Vagina (tissue), 2 donors: ENCODE measurements around the gene ARHGEF39.

Experiments used
- POLR2AphosphoS5 ChIP-seq, 2 donors: sonication (generic); formaldehyde crosslinking; IDR thresholded peaks; one replicate each; pipeline ENCODE4 v1.9.0; 2017; ENCODE audit warnings: antibody characterized with exemption in 2 of 2, mild to moderate bottlenecking in 2 of 2, low read depth in 1 of 2; ENCODE audit not compliant: insufficient read depth in 1 of 2
- TF ChIP-seq, protein P1 (sequence below), 3 experiments: fragments of 450-650 bp in 2 of 3; fragments of 200-600 bp in 1 of 3; sonication (generic) in 1 of 3; IDR thresholded peaks; one replicate each; pipeline ENCODE4 v1.5.1; 2017 to 2019; ENCODE audit warnings: antibody characterized with exemption in 3 of 3, mild to moderate bottlenecking in 2 of 3, moderate library complexity in 2 of 3

GRCh38 chr9:35628389-35628991, 36.5 kb downstream of the ARHGEF39 start:
- TF ChIP-seq, protein P1, sequence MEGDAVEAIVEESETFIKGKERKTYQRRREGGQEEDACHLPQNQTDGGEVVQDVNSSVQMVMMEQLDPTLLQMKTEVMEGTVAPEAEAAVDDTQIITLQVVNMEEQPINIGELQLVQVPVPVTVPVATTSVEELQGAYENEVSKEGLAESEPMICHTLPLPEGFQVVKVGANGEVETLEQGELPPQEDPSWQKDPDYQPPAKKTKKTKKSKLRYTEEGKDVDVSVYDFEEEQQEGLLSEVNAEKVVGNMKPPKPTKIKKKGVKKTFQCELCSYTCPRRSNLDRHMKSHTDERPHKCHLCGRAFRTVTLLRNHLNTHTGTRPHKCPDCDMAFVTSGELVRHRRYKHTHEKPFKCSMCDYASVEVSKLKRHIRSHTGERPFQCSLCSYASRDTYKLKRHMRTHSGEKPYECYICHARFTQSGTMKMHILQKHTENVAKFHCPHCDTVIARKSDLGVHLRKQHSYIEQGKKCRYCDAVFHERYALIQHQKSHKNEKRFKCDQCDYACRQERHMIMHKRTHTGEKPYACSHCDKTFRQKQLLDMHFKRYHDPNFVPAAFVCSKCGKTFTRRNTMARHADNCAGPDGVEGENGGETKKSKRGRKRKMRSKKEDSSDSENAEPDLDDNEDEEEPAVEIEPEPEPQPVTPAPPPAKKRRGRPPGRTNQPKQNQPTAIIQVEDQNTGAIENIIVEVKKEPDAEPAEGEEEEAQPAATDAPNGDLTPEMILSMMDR (IDR thresholded peaks at IDR 0.05): no peak
- TF ChIP-seq POLR2AphosphoS5 (IDR thresholded peaks at IDR 0.05; ENCODE audit: insufficient read depth in 1 of 2, low read depth in 1 of 2): no peak
